Loucy (cell line): ENCODE data around the gene PDK2.

Source experiments
- H2AFZ ChIP-seq: fragments of 200-600 bp; sonication (generic); 2 replicates; pipeline ENCODE4 v1.6.0; 2016; ENCODE audit warnings: antibody characterized with exemption, mild to moderate bottlenecking, low read length, moderate library complexity
- H3F3A ChIP-seq: fragments of 200-600 bp; 2 replicates; pipeline ENCODE4 v1.6.0; 2016; ENCODE audit warnings: antibody characterized with exemption, low read depth, mild to moderate bottlenecking
- H3K27me3 ChIP-seq: fragments of 200-600 bp; sonication (generic); 2 replicates; pipeline ENCODE4 v1.6.1; 2014; ENCODE audit warnings: low read length, mild to moderate bottlenecking; ENCODE audit not compliant: insufficient read depth, poor library complexity, severe bottlenecking
- H3K36me3 ChIP-seq: fragments of 200-600 bp; sonication (generic); 2 replicates; pipeline ENCODE4 v1.6.1; 2016; ENCODE audit warnings: low read length; ENCODE audit not compliant: insufficient read depth
- H3K4me1 ChIP-seq: fragments of 200-600 bp; sonication (generic); 2 replicates; pipeline ENCODE4 v1.5.1; 2014; ENCODE audit warnings: low read length, mild to moderate bottlenecking; ENCODE audit not compliant: insufficient read depth, poor library complexity, severe bottlenecking
- H3K4me2 ChIP-seq: fragments of 200-600 bp; sonication (generic); 2 replicates; pipeline ENCODE4 v1.6.0; 2014; ENCODE audit warnings: antibody characterized with exemption, low read length, low read depth, mild to moderate bottlenecking; ENCODE audit not compliant: poor library complexity, severe bottlenecking
- H3K4me3 ChIP-seq: fragments of 200-600 bp; sonication (generic); 2 replicates; pipeline ENCODE4 v1.5.1; 2014; ENCODE audit warnings: low read length, mild to moderate bottlenecking, mixed read lengths; ENCODE audit not compliant: poor library complexity, severe bottlenecking
- H3K79me2 ChIP-seq: fragments of 200-600 bp; sonication (generic); 2 replicates; pipeline ENCODE4 v1.6.1; 2014; ENCODE audit warnings: low read length; ENCODE audit not compliant: insufficient read depth
- H3K9ac ChIP-seq: fragments of 200-600 bp; sonication (generic); 2 replicates; pipeline ENCODE4 v1.6.0; 2014; ENCODE audit warnings: mild to moderate bottlenecking, low read depth, low read length, moderate library complexity; ENCODE audit not compliant: poor library complexity, severe bottlenecking
- H3K9me2 ChIP-seq: fragments of 200-600 bp; sonication (generic); replicated peaks from 2 replicates; pipeline ENCODE4 v1.6.1; 2016; ENCODE audit warnings: low read depth, low read length, mixed read lengths
- H3K9me3 ChIP-seq: fragments of 200-600 bp; sonication (generic); 2 replicates; pipeline ENCODE4 v1.6.1; 2014; ENCODE audit warnings: mild to moderate bottlenecking, antibody characterized with exemption, low read length, low read depth; ENCODE audit not compliant: insufficient read depth
- H4K20me1 ChIP-seq: fragments of 200-600 bp; sonication (generic); 2 replicates; pipeline ENCODE4 v1.6.0; 2014; ENCODE audit warnings: antibody characterized with exemption, low read length, mild to moderate bottlenecking; ENCODE audit not compliant: insufficient read depth, poor library complexity, severe bottlenecking
- EZH2phosphoT487 ChIP-seq: fragments of 200-600 bp; IDR thresholded peaks from 2 replicates; pipeline ENCODE4 v1.6.1; 2018; ENCODE audit warnings: antibody characterized with exemption, mild to moderate bottlenecking, moderate library complexity, borderline replicate concordance
- TF ChIP-seq, protein P1 (sequence below): fragments of 200-600 bp; sonication (generic); conservative IDR thresholded peaks from 2 replicates; pipeline ENCODE4 v1.5.1; 2014; ENCODE audit warnings: mild to moderate bottlenecking, antibody characterized with exemption, low read length

The PDK2 gene

GRCh38 chr17:50137042-50137441 is 41.9 kb downstream of the PDK2 start:
- Histone ChIP-seq H3K4me3 (no peak overlapping the region), H2AFZ (no peak overlapping the region), H3F3A (no peaks in the 10 kb centered on the region; the same call in 1 of the 2 replicates), H3K9me3 (no peaks in the 10 kb centered on the region), H3K4me1 (peaks cover 29% of the 10 kb centered on the region), H3K36me3 (peaks cover 69% of the 10 kb centered on the region; the same call in 1 of the 2 replicates), H3K9me2 (no peaks in the 10 kb centered on the region), H3K9ac (no peak overlapping the region), H3K4me2 (no peak overlapping the region), H3K79me2 (peaks cover 33% of the 10 kb centered on the region), H3K27me3 (no peaks in the 10 kb centered on the region), H4K20me1 (peaks cover 26% of the 10 kb centered on the region)
- no peak for TF ChIP-seq EZH2phosphoT487
- TF ChIP-seq, protein P1, sequence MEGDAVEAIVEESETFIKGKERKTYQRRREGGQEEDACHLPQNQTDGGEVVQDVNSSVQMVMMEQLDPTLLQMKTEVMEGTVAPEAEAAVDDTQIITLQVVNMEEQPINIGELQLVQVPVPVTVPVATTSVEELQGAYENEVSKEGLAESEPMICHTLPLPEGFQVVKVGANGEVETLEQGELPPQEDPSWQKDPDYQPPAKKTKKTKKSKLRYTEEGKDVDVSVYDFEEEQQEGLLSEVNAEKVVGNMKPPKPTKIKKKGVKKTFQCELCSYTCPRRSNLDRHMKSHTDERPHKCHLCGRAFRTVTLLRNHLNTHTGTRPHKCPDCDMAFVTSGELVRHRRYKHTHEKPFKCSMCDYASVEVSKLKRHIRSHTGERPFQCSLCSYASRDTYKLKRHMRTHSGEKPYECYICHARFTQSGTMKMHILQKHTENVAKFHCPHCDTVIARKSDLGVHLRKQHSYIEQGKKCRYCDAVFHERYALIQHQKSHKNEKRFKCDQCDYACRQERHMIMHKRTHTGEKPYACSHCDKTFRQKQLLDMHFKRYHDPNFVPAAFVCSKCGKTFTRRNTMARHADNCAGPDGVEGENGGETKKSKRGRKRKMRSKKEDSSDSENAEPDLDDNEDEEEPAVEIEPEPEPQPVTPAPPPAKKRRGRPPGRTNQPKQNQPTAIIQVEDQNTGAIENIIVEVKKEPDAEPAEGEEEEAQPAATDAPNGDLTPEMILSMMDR: no peak

DNA sequence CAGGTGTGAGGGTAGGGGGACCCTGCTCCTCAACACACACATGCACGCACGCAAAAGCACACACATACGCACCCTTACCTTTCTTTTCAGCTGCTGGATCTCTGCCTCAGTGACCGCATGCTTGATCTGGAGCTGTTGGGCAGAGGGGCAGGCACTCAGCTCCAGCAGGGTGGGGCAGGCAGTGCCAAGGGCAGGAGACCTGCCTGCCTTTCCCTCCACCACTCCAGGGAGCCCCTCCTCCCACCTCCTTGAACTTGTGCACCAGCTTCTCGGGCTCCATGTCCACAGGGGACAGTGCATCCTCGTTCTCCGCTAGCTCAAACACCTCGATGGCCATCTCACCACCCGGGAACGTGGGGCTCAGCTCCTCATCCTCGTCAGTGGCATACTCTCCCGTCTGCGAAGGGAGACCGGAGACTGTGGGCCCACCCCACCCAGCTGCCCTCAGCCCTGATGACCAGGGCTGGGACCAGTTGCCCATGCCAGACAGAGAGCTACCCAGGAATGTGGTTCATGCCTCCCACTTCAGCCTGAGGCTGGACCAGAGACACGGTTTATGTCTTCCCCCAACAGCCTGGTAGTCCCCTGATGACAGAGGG is 44.1 kb downstream of the PDK2 start:
- TF ChIP-seq, protein P1: no peak
- TF ChIP-seq EZH2phosphoT487: no peak
- H3K4me3 ChIP-seq: peak overlapping the region; percentile 43
- H3F3A ChIP-seq: no peaks in the 10 kb centered on the region
- H3K36me3 ChIP-seq: peaks cover 88% of the 10 kb centered on the region; the same call in 1 of the 2 replicates
- H3K9me2 ChIP-seq: no peaks in the 10 kb centered on the region
- H3K4me2 ChIP-seq: peak overlapping the region; percentile 96
- H3K27me3 ChIP-seq: no peaks in the 10 kb centered on the region
- H2AFZ ChIP-seq: no peak overlapping the region
- peaks cover 38% of the 10 kb centered on the region for H3K4me1 ChIP-seq
- peaks cover 55% of the 10 kb centered on the region for H3K79me2 ChIP-seq
- peaks cover 34% of the 10 kb centered on the region for H4K20me1 ChIP-seq
- peak overlapping the region; percentile 57 for H3K9ac ChIP-seq
- H3K9me3 ChIP-seq: no peaks in the 10 kb centered on the region

DNA sequence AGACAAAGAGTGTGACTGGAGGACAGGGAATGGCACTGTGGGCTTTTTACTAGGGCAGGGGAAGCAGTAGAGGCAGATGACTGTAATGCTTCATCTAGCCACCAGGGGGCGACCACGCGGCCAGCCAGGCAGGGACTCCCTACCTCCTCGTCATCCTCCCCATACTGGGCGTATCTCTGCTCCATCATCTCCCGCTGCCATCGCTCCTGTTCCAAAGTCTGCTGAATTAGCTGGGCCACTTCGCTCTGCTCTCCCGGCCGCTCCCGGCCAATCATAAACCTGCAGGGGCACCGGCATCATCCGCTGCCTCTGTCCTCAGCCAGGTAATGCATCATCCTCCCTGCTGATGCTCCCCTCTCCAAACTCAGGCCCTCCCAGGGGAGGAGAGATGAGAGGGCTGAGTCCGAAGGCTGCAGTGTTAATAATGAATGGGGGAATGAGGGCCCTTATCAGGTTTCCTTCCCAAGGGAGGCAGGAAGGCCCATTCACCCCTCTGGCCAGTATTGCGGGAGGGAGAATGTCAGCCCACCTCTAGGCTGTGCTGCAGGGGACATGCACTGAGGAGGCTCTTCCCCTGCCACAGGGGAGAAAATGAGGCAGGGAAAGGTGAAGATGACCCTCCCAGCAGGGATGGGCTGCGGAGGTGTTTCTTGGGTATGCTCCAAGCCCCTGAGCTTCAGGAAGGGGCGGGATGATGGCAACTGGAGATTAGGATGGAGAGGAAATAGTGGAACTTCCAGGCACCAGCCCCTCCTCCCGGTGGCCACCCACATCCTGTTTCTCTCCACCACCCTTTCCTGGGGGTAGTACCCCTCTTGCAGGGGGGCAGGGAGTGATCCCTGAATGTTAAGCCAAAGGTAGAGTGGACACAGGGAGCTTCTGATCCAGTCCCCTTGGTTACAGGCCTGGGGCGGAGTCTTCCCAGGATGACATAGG is 45.1 kb downstream of the PDK2 start:
- peak overlapping the region; percentile 96 for H3K4me2 ChIP-seq
- TF ChIP-seq, protein P1: peak; percentile 80
- TF ChIP-seq EZH2phosphoT487: no peak
- no peaks in the 10 kb centered on the region for H3K9me3 ChIP-seq
- peaks cover 38% of the 10 kb centered on the region for H3K4me1 ChIP-seq
- H3K27me3 ChIP-seq: no peaks in the 10 kb centered on the region
- peaks cover 89% of the 10 kb centered on the region; the same call in 1 of the 2 replicates for H3K36me3 ChIP-seq
- H3K9me2 ChIP-seq: no peaks in the 10 kb centered on the region
- no peaks in the 10 kb centered on the region for H3F3A ChIP-seq
- H3K79me2 ChIP-seq: peaks cover 65% of the 10 kb centered on the region
- peak overlapping the region; percentile 57 for H3K9ac ChIP-seq
- peaks cover 43% of the 10 kb centered on the region for H4K20me1 ChIP-seq
- peak overlapping the region; percentile 69 for H3K4me3 ChIP-seq
- no peak overlapping the region for H2AFZ ChIP-seq
